Mesenchymal stem cell (in vitro differentiated cells and primary cell): ENCODE measurements around the gene OGFR.

Source experiments
- DNase-seq: peaks from one replicate; pipeline ENCODE4 v3.0.0-alpha.2; 2013
- H2AFZ ChIP-seq: one replicate; pipeline ENCODE4 v1.6.1; 2013; ENCODE audit warnings: low read depth, mild to moderate bottlenecking, control low read depth, inconsistent platforms, low read length, moderate library complexity
- H2AK5ac ChIP-seq: 2 replicates; pipeline ENCODE4 v1.6.1; 2013; ENCODE audit warnings: low read length, moderate library complexity, mild to moderate bottlenecking, inconsistent platforms; ENCODE audit not compliant: severe bottlenecking
- H2BK120ac ChIP-seq: one replicate; pipeline ENCODE4 v1.6.1; 2013; ENCODE audit warnings: low read depth, mild to moderate bottlenecking, inconsistent platforms, low read length, moderate library complexity
- H2BK12ac ChIP-seq, 2 experiments: one replicate each; pipeline ENCODE4 v1.6.1; 2013; ENCODE audit warnings: inconsistent platforms in 2 of 2, low read length in 2 of 2, mild to moderate bottlenecking in 2 of 2, moderate library complexity in 2 of 2, control low read depth in 1 of 2
- H2BK15ac ChIP-seq: one replicate; pipeline ENCODE4 v1.6.1; 2013; ENCODE audit warnings: mild to moderate bottlenecking, low read depth, inconsistent platforms; ENCODE audit not compliant: poor library complexity, severe bottlenecking
- H2BK5ac ChIP-seq: 2 replicates; pipeline ENCODE4 v1.6.1; 2013; ENCODE audit warnings: low read depth, mild to moderate bottlenecking, low read length, control low read depth, inconsistent platforms; ENCODE audit not compliant: poor library complexity, severe bottlenecking
- H3K14ac ChIP-seq, 2 experiments: one replicate each; pipeline ENCODE4 v1.6.1; 2013; ENCODE audit warnings: inconsistent platforms in 2 of 2, low read length in 2 of 2, control low read depth in 1 of 2, mild to moderate bottlenecking in 1 of 2, moderate library complexity in 1 of 2
- H3K18ac ChIP-seq, 2 experiments: one replicate each; pipeline ENCODE4 v1.6.1; 2013; ENCODE audit warnings: inconsistent platforms in 2 of 2, low read length in 2 of 2, control low read depth in 1 of 2, low read depth in 1 of 2, mild to moderate bottlenecking in 1 of 2
- H3K23ac ChIP-seq, 2 experiments: one replicate each; pipeline ENCODE4 v1.6.1; 2013; ENCODE audit warnings: inconsistent platforms in 2 of 2, low read length in 2 of 2, mild to moderate bottlenecking in 2 of 2, moderate library complexity in 2 of 2, control low read depth in 1 of 2
- H3K27ac ChIP-seq: 2 replicates; pipeline ENCODE4 v1.5.1; 2013; ENCODE audit warnings: mild to moderate bottlenecking, moderate library complexity, low read length, control low read depth, inconsistent platforms; ENCODE audit not compliant: poor library complexity, severe bottlenecking
- H3K27me3 ChIP-seq, 2 experiments: 2 replicates each; pipeline versions ENCODE4 v1.6.1 to v1.7.0; 2013; ENCODE audit warnings: low read length in 2 of 2, mild to moderate bottlenecking in 2 of 2, moderate library complexity in 2 of 2, control low read depth in 1 of 2, inconsistent platforms in 1 of 2; ENCODE audit not compliant: control insufficient read depth in 1 of 2, insufficient read depth in 1 of 2
- H3K36me3 ChIP-seq, 2 experiments: 2 replicates each; pipeline versions ENCODE4 v1.6.1 to v1.7.0; 2013; ENCODE audit warnings: low read length in 2 of 2, control low read depth in 1 of 2, inconsistent platforms in 1 of 2, low read depth in 1 of 2, mild to moderate bottlenecking in 1 of 2; ENCODE audit not compliant: insufficient read depth in 2 of 2, control insufficient read depth in 1 of 2
- H3K4ac ChIP-seq, 2 experiments: one replicate each; pipeline ENCODE4 v1.6.1; 2013; ENCODE audit warnings: inconsistent platforms in 2 of 2, low read length in 2 of 2, mild to moderate bottlenecking in 2 of 2, moderate library complexity in 2 of 2, control low read depth in 1 of 2, low read depth in 1 of 2
- H3K4me1 ChIP-seq: 2 replicates; pipeline ENCODE4 v1.6.1; 2013; ENCODE audit warnings: low read depth, low read length, control low read depth; ENCODE audit not compliant: control insufficient read depth, insufficient read depth
- H3K4me2 ChIP-seq: 2 replicates; pipeline ENCODE4 v1.6.1; 2013; ENCODE audit warnings: low read length, mild to moderate bottlenecking, inconsistent platforms; ENCODE audit not compliant: poor library complexity, severe bottlenecking
- H3K4me3 ChIP-seq, 2 experiments: 2 replicates each; pipeline versions ENCODE4 v1.5.1 to v1.7.0; 2013; ENCODE audit warnings: low read length in 2 of 2, mild to moderate bottlenecking in 2 of 2, control low read depth in 1 of 2, low read depth in 1 of 2; ENCODE audit not compliant: insufficient read depth in 1 of 2
- H3K79me1 ChIP-seq: replicated peaks from 2 replicates; pipeline ENCODE4 v1.6.1; 2013; ENCODE audit warnings: mild to moderate bottlenecking, control low read depth, low read length, inconsistent platforms; ENCODE audit not compliant: poor library complexity, severe bottlenecking
- H3K9ac ChIP-seq: 2 replicates; pipeline ENCODE4 v1.7.0; 2013; ENCODE audit warnings: mild to moderate bottlenecking, low read length, moderate library complexity
- H3K9me3 ChIP-seq: 2 replicates; pipeline ENCODE4 v1.7.0; 2013; ENCODE audit warnings: mild to moderate bottlenecking, low read length; ENCODE audit not compliant: control insufficient read depth
- H4K8ac ChIP-seq: one replicate; pipeline ENCODE4 v1.6.1; 2013; ENCODE audit warnings: inconsistent platforms, mild to moderate bottlenecking, low read length, moderate library complexity
- H4K91ac ChIP-seq: one replicate; pipeline ENCODE4 v1.6.1; 2013; ENCODE audit warnings: mild to moderate bottlenecking, low read length, inconsistent platforms
- WGBS: methylation state at CpG from one replicate; pipeline ENCODE4 v1.1.7; 2013; ENCODE audit warnings: mixed read lengths; 5-methylcytosine and 5-hydroxymethylcytosine counted together

Gene OGFR

GRCh38 chr20:62761759-62762131 is 42.9 kb upstream of the OGFR start:
- H2AFZ ChIP-seq, result no peak overlapping the region
- H3K27ac ChIP-seq, result no peak overlapping the region
- peaks cover 33 to 59% of the 10 kb centered on the region in 2 experiments for H3K27me3 ChIP-seq
- DNase-seq, result no peak
- no peak overlapping the region for H4K8ac ChIP-seq
- no peak overlapping the region for H3K23ac ChIP-seq
- no peak overlapping the region for H2BK12ac ChIP-seq
- H4K91ac ChIP-seq, result no peak overlapping the region
- no peak overlapping the region for H3K4me3 ChIP-seq
- no peak overlapping the region for H2BK15ac ChIP-seq
- no peak overlapping the region for H3K4me2 ChIP-seq
- H3K79me1 ChIP-seq, result no peaks in the 10 kb centered on the region
- H2BK120ac ChIP-seq, result no peak overlapping the region
- H3K18ac ChIP-seq, result no peak overlapping the region
- H3K36me3 ChIP-seq, result no peaks in the 10 kb centered on the region
- H3K4me1 ChIP-seq, result peaks cover under 1% of the 10 kb centered on the region
- H3K14ac ChIP-seq, result no peak overlapping the region
- H3K9me3 ChIP-seq, result no peaks in the 10 kb centered on the region
- no peak overlapping the region for H3K4ac ChIP-seq
- 91% methylated on average over 6 of the region's 6 CpGs for WGBS
- no peak overlapping the region for H3K9ac ChIP-seq
- H2BK5ac ChIP-seq, result no peak overlapping the region
- H2AK5ac ChIP-seq, result no peak overlapping the region

GRCh38 chr20:62762376-62762775 is 42.3 kb upstream of the OGFR start:
- Histone ChIP-seq H4K8ac (no peak overlapping the region), H3K9me3 (no peaks in the 10 kb centered on the region), H3K18ac (no peak overlapping the region), H2BK12ac (no peak overlapping the region), H2AK5ac (no peak overlapping the region), H3K27me3 (peaks cover 36 to 63% of the 10 kb centered on the region in 2 experiments), H3K14ac (no peak overlapping the region), H3K4me1 (peaks cover 2% of the 10 kb centered on the region), H3K4ac (no peak overlapping the region), H3K79me1 (no peaks in the 10 kb centered on the region), H3K23ac (no peak overlapping the region), H3K4me2 (no peak overlapping the region), H3K4me3 (no peak overlapping the region), H2BK5ac (no peak overlapping the region), H2BK15ac (no peak overlapping the region), H4K91ac (no peak overlapping the region), H3K27ac (no peak overlapping the region), H2AFZ (no peak overlapping the region), H2BK120ac (no peak overlapping the region), H3K36me3 (no peaks in the 10 kb centered on the region), H3K9ac (no peak overlapping the region)
- 85% methylated on average over 22 of the region's 22 CpGs for WGBS
- no peak for DNase-seq

GRCh38 chr20:62762801-62763368 is 41.8 kb upstream of the OGFR start:
- peaks cover 31 to 61% of the 10 kb centered on the region in 2 experiments for H3K27me3 ChIP-seq
- H4K8ac ChIP-seq, result no peak overlapping the region
- H3K36me3 ChIP-seq, result no peaks in the 10 kb centered on the region
- no peak overlapping the region for H3K14ac ChIP-seq
- 89% methylated on average over 16 of the region's 16 CpGs for WGBS
- H3K27ac ChIP-seq, result no peak overlapping the region
- no peak overlapping the region for H3K4ac ChIP-seq
- H2BK12ac ChIP-seq, result no peak overlapping the region
- no peak overlapping the region for H2BK5ac ChIP-seq
- no peak overlapping the region for H3K9ac ChIP-seq
- no peak overlapping the region for H3K4me3 ChIP-seq
- no peak for DNase-seq
- H3K18ac ChIP-seq, result no peak overlapping the region
- H2AFZ ChIP-seq, result no peak overlapping the region
- H2BK120ac ChIP-seq, result no peak overlapping the region
- no peak overlapping the region for H2AK5ac ChIP-seq
- H3K9me3 ChIP-seq, result no peaks in the 10 kb centered on the region
- peaks cover 2% of the 10 kb centered on the region for H3K4me1 ChIP-seq
- H2BK15ac ChIP-seq, result no peak overlapping the region
- H3K23ac ChIP-seq, result no peak overlapping the region
- H4K91ac ChIP-seq, result no peak overlapping the region
- H3K4me2 ChIP-seq, result no peak overlapping the region
- no peaks in the 10 kb centered on the region for H3K79me1 ChIP-seq

- Histone ChIP-seq H3K27me3 (peaks cover 29 to 63% of the 10 kb centered on the region in 2 experiments), H2BK120ac (no peak overlapping the region), H3K18ac (no peak overlapping the region), H2AFZ (no peak overlapping the region), H3K14ac (no peak overlapping the region), H2BK12ac (no peak overlapping the region), H2AK5ac (no peak overlapping the region), H2BK15ac (no peak overlapping the region), H3K4me1 (peaks cover 5% of the 10 kb centered on the region), H3K4me2 (no peak overlapping the region), H3K4me3 (no peak overlapping the region), H3K27ac (no peak overlapping the region), H3K9me3 (no peaks in the 10 kb centered on the region), H3K36me3 (no peaks in the 10 kb centered on the region), H3K4ac (no peak overlapping the region), H3K23ac (no peak overlapping the region), H2BK5ac (no peak overlapping the region), H3K9ac (no peak overlapping the region), H3K79me1 (no peaks in the 10 kb centered on the region), H4K91ac (no peak overlapping the region), H4K8ac (no peak overlapping the region)
- WGBS, result 91% methylated on average over 4 of the region's 4 CpGs
- DNase-seq, result no peak
These were observed 41.2 kb upstream of the OGFR start for GRCh38 chr20:62763404-62763803.
